NCI-H748 treated with DMSO at 0.1 percent for 48 hours (cell line): ENCODE data around the gene UBE2F.

Source experiments
- DNase-seq: peaks from one replicate; lab custom pipeline; 2025; lab: John Stamatoyannopoulos, UW

UBE2F gene

GRCh38 chr2:237966565-237967462 is at the start of gene UBE2F:
Gene UBE2F (plus strand): TSS chr2:237967014. CDS start chr2:237973108, 6,094 bp downstream.
- peak; percentile 94 for DNase-seq

- DNase-seq: no peak
Observed at GRCh38 chr2:237917696-237918374, 49.0 kb upstream of the UBE2F start.

GRCh38 chr2:237919593-237919992 is 47.2 kb upstream of the UBE2F start:
- no peak for DNase-seq

- no peak for DNase-seq
Observed at GRCh38 chr2:237920673-237921072, 46.1 kb upstream of the UBE2F start.

GRCh38 chr2:237921967-237922492 is 44.8 kb upstream of the UBE2F start:
- no peak for DNase-seq

- DNase-seq: no peak
Observed at GRCh38 chr2:237922641-237923361, 44.0 kb upstream of the UBE2F start.

GRCh38 chr2:237923481-237924163 is 43.2 kb upstream of the UBE2F start:
- DNase-seq: no peak

GRCh38 chr2:237924164-237924534 is 42.7 kb upstream of the UBE2F start:
- no peak for DNase-seq

- DNase-seq: no peak
Observed at GRCh38 chr2:237927135-237927534, 39.7 kb upstream of the UBE2F start.

- DNase-seq: no peak
Observed at GRCh38 chr2:237927986-237928385, 38.8 kb upstream of the UBE2F start.

GRCh38 chr2:237929979-237930378 is 36.8 kb upstream of the UBE2F start:
- DNase-seq: no peak

GRCh38 chr2:237931205-237931721 is 35.6 kb upstream of the UBE2F start:
- DNase-seq: no peak

- DNase-seq: no peak
Observed at GRCh38 chr2:237932731-237933131, 34.1 kb upstream of the UBE2F start.

- no peak for DNase-seq
Observed at GRCh38 chr2:237934186-237934585, 32.6 kb upstream of the UBE2F start.

- no peak for DNase-seq
Observed at GRCh38 chr2:237935740-237936452, 30.9 kb upstream of the UBE2F start.

- peak; percentile 54 for DNase-seq
Observed at GRCh38 chr2:237939251-237939650, 27.6 kb upstream of the UBE2F start.

GRCh38 chr2:237940828-237941227 is 26.0 kb upstream of the UBE2F start:
- DNase-seq: no peak

- DNase-seq: no peak
Observed at GRCh38 chr2:237941239-237941638, 25.6 kb upstream of the UBE2F start.

- DNase-seq: no peak
Observed at GRCh38 chr2:237942513-237942899, 24.3 kb upstream of the UBE2F start.

- DNase-seq: no peak
Observed at GRCh38 chr2:237943395-237944094, 23.3 kb upstream of the UBE2F start.
